GM08714 (cell line): ENCODE results near the gene TSPAN9.

Experiments used
- H3K4me3 ChIP-seq: fragments of 200-500 bp; sonication (Bioruptor generic); 2 replicates; pipeline ENCODE4 v1.5.1; 2014; ENCODE audit warnings: mild to moderate bottlenecking, low read length, inconsistent platforms
- ZNF274 ChIP-seq: IDR thresholded peaks from 2 replicates; pipeline ENCODE4 v1.6.1; 2012; ENCODE audit warnings: mild to moderate bottlenecking, low read depth, low read length

The TSPAN9 gene

DNA sequence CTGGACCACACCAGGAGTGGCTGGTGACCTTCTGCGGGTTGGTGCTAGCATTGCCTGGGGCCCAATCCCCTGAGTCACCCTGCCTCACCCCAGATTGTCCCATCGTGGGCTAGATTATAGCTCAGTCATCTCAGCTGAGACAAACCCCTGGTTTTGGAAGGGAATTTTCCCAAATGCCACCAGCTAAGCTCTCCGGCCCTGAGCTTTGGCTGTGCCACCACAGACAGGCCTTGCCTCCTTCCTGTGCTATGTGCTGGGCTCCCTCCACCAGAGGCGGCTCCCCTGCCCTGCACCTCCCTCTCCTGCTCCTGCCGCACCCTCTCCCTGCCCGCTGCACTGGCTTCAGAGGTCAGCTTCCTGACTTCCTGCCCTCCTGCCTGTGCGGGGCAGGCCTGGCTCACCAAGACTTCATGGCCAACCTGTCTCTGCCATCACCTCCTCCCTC lies 196.3 kb downstream of the TSPAN9 start:
- no peak overlapping the region for H3K4me3 ChIP-seq
- TF ChIP-seq ZNF274 = no peak

DNA sequence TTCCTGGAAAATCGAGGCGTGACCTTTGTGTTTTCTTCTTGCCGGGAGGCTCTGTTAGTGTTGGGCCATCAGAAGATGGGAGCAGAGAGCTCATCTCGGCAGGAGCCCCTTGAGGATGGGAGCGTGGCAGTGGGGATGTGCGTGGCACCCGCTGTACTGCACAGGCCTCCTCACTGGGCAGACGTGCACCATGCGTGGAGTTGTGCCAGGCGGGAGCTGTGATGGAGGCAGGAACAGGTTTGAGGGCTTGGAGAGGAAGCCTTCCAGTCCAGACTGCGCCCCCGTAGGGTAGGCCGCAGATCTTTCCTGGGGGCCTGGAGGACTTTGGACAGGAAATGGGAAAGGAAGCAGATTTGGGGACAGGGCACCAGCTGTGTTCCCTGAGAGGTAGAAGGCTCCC lies 197.5 kb downstream of the TSPAN9 start:
- TF ChIP-seq ZNF274 = no peak
- H3K4me3 ChIP-seq = no peak overlapping the region

DNA sequence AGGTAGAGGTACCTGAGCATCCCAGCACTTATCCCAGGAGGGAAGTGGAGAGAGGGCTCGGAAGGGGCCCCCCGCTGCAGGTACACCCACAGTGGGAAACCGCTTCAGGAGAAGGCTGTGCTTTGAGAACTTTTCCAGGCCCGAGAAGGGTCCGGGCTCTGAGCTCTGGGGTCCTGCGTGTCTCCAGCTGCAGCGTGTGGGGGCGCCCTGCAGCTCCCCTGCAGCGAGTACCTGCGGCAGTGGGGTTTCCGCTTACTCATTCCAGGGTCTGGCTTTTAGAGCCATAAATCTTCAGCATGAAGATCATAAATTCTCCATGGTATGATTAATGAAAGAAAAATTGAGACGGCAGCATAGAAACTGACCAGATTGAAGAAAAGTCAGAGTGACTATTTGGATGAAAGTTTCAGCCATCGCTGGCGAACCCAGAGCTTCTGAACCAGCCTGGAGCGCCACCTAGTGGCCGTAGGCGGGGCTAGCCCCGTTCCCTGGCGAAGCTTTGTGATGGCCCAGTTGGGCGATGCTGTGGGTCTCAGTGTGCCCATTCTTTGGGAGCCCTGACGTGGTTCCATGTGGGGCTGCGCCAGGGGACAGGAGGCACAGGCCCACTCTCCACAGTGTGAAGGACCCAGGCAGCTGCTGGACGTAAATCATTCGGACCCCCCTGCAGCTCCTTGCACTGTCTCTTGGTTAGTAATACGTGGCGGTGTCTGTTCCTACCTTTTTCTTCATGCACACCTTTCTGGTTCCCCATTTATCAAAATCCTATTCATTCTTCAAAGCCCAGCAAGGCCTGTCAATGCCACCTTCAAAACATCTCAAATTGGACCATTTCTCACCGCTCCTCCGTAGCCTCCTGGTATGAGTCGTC lies 198.2 kb downstream of the TSPAN9 start:
- TF ChIP-seq ZNF274 = no peak
- H3K4me3 ChIP-seq = no peak overlapping the region

DNA sequence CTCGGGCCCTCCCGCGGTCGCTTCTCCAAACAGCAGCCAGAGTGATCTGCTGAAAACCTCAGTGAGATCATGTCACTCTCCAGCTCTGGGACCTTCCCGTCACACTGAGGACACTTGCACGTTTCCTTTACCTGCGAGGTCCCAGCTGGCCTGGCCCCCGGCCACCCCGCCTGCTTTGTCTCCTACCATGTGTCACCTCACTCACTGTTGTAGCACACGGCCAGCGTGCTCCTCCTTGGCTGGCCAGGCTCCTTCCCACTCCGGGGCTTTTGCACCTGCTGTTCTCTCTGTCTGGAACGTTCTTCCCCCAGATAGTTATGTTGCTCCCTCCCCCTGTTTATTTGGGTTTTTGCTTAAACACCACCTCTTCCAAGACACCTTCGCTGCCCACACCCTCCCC lies 199.0 kb downstream of the TSPAN9 start:
- TF ChIP-seq ZNF274 = no peak
- H3K4me3 ChIP-seq = no peak overlapping the region

DNA sequence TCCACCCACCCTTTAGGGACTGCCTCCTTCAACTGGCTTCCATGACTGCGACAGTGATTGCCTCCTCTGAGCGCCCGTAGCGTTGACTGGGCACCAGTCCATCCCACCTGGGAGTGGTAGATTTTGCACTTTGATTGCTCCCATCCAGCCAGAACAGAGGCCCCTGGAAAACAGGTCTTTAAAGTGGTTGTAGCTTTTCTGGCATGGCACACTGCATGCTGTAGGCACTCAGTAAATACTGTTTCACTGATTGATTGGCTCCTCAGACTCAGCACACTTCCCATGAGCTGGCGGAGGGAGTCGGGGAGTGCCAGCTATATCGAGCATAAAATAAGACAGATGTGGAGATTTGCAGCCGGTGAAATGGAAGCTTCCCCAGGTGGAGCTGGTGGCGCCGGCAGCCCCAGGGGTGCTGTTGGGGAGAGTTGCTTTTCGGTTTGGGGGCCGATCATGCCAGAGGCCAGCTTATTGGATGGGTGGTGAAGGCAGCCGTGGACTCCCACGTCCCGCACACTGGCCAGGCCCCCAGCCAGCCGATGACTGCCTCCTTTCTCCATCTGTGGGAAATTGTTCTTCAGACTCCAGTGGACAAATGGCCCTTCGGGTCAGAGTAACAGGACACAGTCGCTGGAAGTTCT lies 200.2 kb downstream of the TSPAN9 start:
- no peak overlapping the region for H3K4me3 ChIP-seq
- TF ChIP-seq ZNF274 = no peak

DNA sequence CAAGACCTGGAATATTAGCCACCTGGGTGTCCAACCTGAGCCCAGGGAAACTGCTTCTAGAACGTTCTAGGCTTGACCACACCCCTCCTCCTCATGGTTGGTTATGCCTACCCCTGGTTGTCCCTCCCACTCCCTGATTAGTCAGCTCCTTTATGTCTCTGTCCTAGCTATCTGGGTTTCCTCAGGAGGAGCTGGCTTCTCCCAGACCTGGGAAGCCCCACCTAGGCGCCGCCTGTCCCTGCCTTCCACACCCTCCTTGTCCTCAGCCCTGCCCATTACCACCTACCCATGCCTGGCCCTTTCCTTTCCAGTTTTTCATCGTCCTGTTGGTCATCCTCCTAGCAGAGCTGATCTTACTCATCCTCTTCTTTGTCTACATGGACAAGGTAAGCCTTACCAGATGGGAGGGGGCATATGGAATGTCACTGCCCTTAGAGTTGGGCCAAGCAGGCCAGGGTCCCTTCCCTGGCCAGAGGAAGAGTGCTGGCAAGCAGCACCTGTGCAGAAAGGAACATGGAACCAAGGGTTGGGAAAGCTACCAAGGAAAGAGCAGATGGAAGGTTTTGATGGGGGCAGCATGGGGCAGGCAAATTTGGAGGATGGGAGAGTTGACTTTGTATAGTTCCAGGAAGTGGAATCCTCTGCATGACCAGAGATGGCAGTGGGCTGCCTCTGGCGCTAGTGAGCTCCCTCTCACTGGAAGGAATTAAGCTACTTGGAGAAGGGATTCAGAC lies 201.7 kb downstream of the TSPAN9 start:
- no peak overlapping the region for H3K4me3 ChIP-seq
- no peak for TF ChIP-seq ZNF274

DNA sequence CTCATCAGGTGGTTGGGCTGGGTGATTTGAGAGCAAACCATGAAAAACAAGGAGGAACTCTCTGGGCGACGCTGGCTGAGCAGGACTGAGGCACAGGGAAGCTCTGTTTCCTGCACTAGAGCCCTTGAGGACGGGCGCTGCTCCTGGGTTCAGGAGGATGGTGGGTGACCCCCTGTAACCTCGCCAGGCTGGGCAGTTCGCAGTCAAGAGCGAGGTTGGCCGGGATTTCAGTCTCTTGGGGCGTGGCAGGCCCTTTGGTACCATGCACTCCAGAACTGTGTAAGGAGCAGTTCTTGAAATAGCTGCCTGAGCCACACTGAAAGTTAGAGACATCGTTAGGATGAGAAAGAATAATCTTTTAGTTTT lies 202.2 kb downstream of the TSPAN9 start:
- no peak overlapping the region for H3K4me3 ChIP-seq
- no peak for TF ChIP-seq ZNF274

DNA sequence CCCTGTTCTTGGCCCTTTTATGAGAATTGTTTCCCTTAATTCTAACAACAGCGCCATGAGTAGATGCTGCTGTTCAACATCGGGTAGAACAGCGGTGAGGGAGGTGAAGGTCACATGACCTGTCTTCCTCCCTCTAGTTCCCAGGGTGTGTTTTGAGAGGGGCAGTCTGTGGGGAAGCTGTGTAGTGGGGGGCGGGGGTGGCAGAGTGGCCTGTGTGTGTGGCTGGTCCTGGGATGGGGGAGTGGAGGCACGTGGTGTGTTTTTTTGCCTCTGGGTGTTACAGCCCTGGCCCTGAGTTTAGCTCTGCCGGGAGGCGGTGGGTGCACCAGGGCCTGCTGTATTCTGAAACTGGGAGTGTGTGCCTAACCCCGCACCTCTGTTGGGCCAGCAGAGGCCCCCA lies 202.7 kb downstream of the TSPAN9 start:
- TF ChIP-seq ZNF274 = no peak
- no peak overlapping the region for H3K4me3 ChIP-seq

DNA sequence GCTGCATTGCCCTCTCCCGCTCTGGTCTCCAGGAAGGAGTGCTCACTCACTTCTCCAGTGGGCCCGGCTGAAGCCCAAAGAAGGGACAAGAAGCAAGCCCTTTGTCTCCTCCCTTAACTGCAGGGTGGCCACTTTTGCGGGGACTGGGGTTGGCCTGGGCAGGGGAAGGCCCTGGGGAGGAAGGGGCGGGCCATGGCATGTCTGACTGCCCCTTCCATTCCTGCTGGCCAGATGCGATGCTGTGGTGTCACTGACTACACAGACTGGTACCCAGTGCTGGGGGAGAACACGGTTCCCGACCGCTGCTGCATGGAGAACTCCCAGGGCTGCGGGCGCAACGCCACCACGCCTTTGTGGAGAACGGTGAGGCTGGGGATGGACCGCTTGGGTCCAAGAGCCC lies 203.8 kb downstream of the TSPAN9 start:
- no peak for TF ChIP-seq ZNF274

DNA sequence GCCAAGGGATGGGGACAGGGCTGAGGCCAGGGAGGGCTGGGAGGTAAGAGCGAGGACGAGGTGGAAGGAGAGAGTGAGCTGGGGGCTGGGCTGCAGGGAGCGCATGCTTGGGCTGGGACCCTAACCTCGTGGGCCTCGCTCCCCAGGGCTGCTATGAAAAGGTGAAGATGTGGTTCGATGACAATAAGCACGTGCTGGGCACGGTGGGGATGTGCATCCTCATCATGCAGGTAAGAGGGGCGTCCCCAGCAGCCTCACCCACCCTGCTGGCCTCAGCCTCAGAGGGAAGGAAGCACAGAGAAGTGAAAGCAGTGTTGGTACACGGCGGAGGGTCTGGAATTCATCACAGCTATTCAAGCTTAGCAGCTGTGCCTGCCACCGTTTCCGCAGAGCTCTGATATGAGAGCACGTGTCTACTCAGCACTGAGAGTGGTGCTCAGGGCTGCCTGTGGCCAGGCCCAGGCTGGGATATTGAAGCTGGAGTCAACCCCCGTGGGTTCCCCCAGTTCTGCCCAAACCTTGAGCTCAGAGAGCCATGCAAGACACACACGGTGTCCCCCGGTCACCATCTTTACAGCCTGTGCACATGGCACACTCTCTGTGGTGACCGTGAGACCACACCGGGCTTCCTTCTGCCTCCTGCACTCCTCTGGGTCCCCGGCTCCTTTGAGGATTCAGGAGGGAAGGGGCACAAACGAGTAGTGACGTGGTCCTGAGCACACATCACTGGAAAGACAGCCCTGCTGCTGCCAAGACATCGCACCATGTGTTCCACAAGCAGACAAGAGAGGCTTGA lies 204.6 kb downstream of the TSPAN9 start:
- TF ChIP-seq ZNF274 = no peak

More for the DNA sequence above, 203.8 kb downstream of the TSPAN9 start:
- H3K4me3 ChIP-seq = no peak overlapping the region

DNA sequence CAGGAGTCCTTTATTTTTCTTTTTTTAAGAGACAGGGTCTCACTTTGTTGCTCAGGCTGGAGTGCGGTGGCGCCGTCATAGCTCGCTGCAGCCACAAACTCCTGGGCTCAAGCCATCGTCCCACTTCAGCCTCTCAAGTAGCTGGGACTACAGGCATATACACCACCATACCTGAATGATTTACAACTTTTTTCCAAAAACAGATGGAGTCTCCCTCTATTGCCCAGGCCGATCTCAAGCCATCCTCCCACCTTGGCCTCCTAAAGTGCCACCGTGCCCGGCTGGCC lies 205.1 kb downstream of the TSPAN9 start:
- no peak for TF ChIP-seq ZNF274
- no peak overlapping the region for H3K4me3 ChIP-seq

More for the DNA sequence above, 204.6 kb downstream of the TSPAN9 start:
- no peak overlapping the region for H3K4me3 ChIP-seq

DNA sequence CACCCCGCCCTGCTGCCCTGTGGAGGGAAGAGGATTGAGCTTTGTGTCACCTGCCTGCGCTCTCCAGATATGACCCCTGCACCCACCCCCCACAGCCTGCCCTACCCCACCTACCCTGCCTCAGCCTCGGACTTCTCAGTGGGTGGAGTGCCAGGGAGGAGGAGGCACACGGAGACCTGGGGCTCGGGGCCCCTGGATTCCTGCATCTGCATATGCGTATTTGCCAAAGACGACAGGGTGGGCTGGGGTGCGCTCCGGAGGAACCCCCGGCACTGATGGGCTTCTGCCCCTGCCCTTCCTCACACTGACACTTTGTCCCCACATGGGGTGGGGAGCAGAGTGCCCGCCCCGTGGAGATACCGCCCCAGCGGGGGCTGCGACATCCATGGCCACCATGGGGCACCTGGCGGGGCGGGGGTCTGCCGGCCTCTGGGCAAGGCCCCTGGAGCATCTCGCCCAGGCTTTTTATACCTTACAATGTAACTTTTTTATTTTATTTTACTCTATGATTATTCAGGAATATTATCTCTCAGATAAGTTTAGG lies 206.0 kb downstream of the TSPAN9 start:
- no peak overlapping the region for H3K4me3 ChIP-seq
- TF ChIP-seq ZNF274 = no peak

DNA sequence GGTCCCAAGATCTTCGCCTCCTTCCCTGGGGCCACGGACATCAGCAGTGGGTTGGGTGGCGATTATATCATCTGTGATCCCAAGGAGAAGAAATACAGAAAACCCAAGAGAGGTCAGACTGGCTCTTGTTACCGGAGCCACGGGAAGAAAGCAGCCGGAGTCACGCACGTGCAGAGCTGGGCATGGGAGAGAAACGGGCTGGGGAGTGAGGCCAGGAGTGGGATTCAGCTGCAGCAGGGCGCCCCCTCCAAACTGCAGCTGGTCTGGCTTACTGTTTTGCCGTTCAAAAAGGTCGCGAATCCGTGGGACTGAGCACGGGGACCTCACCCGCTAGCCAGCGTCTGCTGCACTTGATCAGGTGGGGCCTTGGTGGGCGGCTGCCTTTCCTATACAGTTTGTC lies 207.2 kb downstream of the TSPAN9 start:
- TF ChIP-seq ZNF274 = no peak
- no peak overlapping the region for H3K4me3 ChIP-seq

DNA sequence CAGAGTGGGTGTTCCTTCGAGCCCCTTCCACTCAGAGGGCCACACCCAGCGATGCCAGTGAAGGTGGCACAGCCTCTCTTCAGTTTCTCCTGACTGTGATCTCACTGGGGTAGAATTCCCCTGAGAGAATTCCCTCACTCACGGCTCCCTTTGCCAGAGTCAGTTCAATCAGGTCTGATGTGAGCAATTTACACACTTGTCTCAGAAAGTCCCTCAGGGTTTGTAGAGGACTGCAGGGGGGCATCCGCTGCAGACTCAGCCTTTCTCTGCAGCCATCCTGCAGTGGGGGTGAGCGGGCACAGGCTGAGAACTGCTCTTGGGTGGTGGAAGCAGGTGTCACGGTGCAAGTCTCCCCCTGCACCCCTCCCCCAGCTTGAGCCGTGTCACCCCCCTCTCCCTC lies 208.4 kb downstream of the TSPAN9 start:
- H3K4me3 ChIP-seq = no peak overlapping the region
- no peak for TF ChIP-seq ZNF274
